Measurements from ENCODE around the gene RSPH1. TPM values are rescaled to one million over a fixed set of nuclear protein-coding genes. Genes with fewer than 3 reads are reported as not detected.

RSPH1 gene
- total and polyA plus RNA-seq, 2 of the 8 experiments (the other 6 are each of a cell fraction or from before 2014, with no cell fraction given), result 0.24 TPM; not detected in 1

GRCh38 chr21:42423197-42423675 is 72.8 kb downstream of the RSPH1 start (continued):
- no peak for TF ChIP-seq ATF3 (IDR thresholded peaks at IDR 0.05; ENCODE audit: insufficient read depth, low read depth, low read length)
- no peak for TF ChIP-seq TEAD4 (IDR thresholded peaks at IDR 0.05; ENCODE audit: low read depth, low read length)
- no peak for TF ChIP-seq GTF2F1 (IDR thresholded peaks at IDR 0.05; ENCODE audit: borderline replicate concordance, low read depth, low read length)
- TF ChIP-seq ASH2L (IDR thresholded peaks at IDR 0.05; ENCODE audit: low read length), result no peak
- no peak for TF ChIP-seq CEBPB (IDR thresholded peaks at IDR 0.05; ENCODE audit: low read depth, low read length)
- TF ChIP-seq SIN3A (conservative IDR thresholded peaks at IDR 0.05 in 1 of 2, IDR thresholded peaks at IDR 0.05 in 1 of 2; ENCODE audit: low read depth in 1 of 2, low read length in 2 of 2), result no peak
- no peak for TF ChIP-seq TAF1 (IDR thresholded peaks at IDR 0.05; ENCODE audit: low read depth, low read length)

Other genes starting within 250 kb of the RSPH1 start
- 1.7 TPM in 1 of 2 replicates, not detected in the other for gene TFF3, start 180.8 kb downstream of the RSPH1 start, total RNA-seq (2021; fragmentation: NEBNext Ultra II Directional; extraction: Animal tissue kit (Norgen Biotek cat#: 25700))
- 4.1 and 6.7 TPM in 2 replicates for gene TFF3, start 180.8 kb downstream of the RSPH1 start, polyA plus RNA-seq (2011; rRNA removed)
- not detected in 2 replicates for gene TFF2, start 145.2 kb downstream of the RSPH1 start, total RNA-seq (2021; fragmentation: NEBNext Ultra II Directional; extraction: Animal tissue kit (Norgen Biotek cat#: 25700))
- not detected in 2 replicates for gene TFF2, start 145.2 kb downstream of the RSPH1 start, polyA plus RNA-seq (2011; rRNA removed)
- gene TFF1, start 129.7 kb downstream of the RSPH1 start, total RNA-seq (2021; fragmentation: NEBNext Ultra II Directional; extraction: Animal tissue kit (Norgen Biotek cat#: 25700)), result not detected in 2 replicates
- not detected in 2 replicates for gene TFF1, start 129.7 kb downstream of the RSPH1 start, polyA plus RNA-seq (2011; rRNA removed)
- not detected in 2 replicates for gene TMPRSS3, start 100.2 kb downstream of the RSPH1 start, total RNA-seq (2021; fragmentation: NEBNext Ultra II Directional; extraction: Animal tissue kit (Norgen Biotek cat#: 25700))
- gene TMPRSS3, start 100.2 kb downstream of the RSPH1 start, polyA plus RNA-seq (2011; rRNA removed), result 0.38 and 0.75 TPM in 2 replicates
- gene UBASH3A, start 92.3 kb downstream of the RSPH1 start, total RNA-seq (2021; fragmentation: NEBNext Ultra II Directional; extraction: Animal tissue kit (Norgen Biotek cat#: 25700)), result not detected in 2 replicates
- gene UBASH3A, start 92.3 kb downstream of the RSPH1 start, polyA plus RNA-seq (2011; rRNA removed), result not detected in 2 replicates
- gene SLC37A1, start 17.6 kb upstream of the RSPH1 start, total RNA-seq (2021; fragmentation: NEBNext Ultra II Directional; extraction: Animal tissue kit (Norgen Biotek cat#: 25700)), result 23.7 and 30.9 TPM in 2 replicates
- gene SLC37A1, start 17.6 kb upstream of the RSPH1 start, polyA plus RNA-seq (2011; rRNA removed), result 15.6 and 21.8 TPM in 2 replicates
- 45.7 and 45.9 TPM in 2 replicates for gene PDE9A, start 157.4 kb upstream of the RSPH1 start, total RNA-seq (2021; fragmentation: NEBNext Ultra II Directional; extraction: Animal tissue kit (Norgen Biotek cat#: 25700))
- gene PDE9A, start 157.4 kb upstream of the RSPH1 start, polyA plus RNA-seq (2011; rRNA removed), result 39.2 and 46.7 TPM in 2 replicates

Data from H1 (cell line).